Fibroblast of skin of abdomen (primary cell): ENCODE measurements around the gene STKLD1.
A peak's percentile ranks its signal among the peaks of the same experiment; 100 is the strongest.
"Not testable (repeated sequence)": the region's sequence is repeated elsewhere in the genome, so short reads cannot be mapped to it uniquely, and the experiment has no call there.

ENCODE experiments used
- DNase-seq: peaks from one replicate; pipeline ENCODE4 v3.0.0-alpha.2; 2013

The STKLD1 gene

DNA sequence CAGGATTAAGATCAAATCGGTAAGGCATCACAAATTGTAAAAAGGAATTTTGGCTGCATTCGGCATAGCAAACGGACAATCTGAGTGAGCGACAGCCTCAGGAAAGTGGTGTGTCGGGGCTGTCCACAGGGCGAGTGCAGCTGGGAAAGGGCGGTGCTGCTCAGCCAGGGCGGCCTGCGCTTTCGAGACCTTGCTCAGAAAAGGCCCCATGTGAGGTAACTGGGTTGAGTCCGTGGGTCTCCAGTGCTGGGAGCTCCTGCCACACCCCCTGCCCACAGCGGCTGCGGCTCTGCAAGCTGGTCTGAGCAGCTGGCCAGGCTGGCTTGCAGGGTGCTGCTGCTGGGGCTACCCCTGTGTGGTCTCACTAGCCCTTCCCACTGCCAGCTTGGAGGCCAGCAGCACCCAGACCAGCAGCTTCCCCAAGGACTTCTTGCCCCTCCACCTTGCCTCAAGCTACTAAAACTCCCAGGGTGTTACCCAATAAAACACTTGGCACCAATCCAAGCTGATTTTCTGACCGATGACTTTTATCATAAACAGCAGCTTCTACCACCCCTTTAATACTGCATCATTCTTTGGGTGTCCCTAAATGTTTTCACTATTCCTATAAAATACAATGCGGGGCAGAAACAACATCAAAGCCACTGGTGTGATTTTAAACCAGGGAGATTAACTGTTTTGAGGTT, 13.7 kb upstream of the STKLD1 start:
- DNase-seq: no peak

- no peak for DNase-seq
These were observed 9.7 kb upstream of the STKLD1 start for GRCh38 chr9:133366435-133366834.

- no peak for DNase-seq
These were observed 8.9 kb upstream of the STKLD1 start for GRCh38 chr9:133367221-133367620.

DNA sequence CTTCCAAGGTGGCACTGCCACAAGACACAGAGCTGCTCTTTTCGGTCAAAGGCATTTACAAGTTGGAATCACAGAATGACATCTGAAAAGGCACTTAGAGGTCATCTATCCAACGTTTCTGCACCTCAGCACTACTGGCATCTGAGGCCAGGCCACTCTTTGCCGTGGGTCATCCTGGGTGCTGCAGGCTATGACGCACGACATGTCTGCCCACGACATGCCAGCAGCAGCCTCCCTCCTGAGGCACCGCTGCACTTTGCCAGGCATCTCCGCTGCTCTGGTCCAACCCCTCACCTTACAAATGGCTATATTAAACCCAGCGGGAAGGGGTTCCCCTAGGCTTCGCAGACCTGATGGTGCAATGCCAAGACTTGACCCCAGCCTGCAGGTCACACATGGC, 8.4 kb upstream of the STKLD1 start:
- no peak for DNase-seq

- DNase-seq: no peak
These were observed 7.8 kb upstream of the STKLD1 start for GRCh38 chr9:133368249-133368881.

DNA sequence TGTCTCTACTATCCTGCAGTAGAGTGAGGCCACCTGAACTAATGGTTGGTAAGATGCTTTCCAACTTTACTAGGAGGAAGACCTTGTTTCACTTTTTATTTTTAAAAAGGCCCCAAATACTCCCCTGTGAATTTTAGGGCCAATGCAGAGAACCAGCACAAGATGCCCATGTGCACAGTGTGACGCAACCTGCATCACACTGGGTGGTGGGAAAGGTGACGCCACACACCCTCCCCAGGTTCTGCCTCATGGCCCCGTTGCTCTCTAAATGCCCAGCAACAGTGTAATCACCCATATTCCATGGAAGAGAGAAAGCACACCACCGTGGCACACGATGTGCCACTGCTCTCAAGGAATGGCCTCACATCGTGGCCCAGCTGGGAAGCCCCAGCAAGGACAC, 6.7 kb upstream of the STKLD1 start:
- no peak for DNase-seq

GRCh38 chr9:133369933-133370332, 6.2 kb upstream of the STKLD1 start:
- no peak for DNase-seq

DNA sequence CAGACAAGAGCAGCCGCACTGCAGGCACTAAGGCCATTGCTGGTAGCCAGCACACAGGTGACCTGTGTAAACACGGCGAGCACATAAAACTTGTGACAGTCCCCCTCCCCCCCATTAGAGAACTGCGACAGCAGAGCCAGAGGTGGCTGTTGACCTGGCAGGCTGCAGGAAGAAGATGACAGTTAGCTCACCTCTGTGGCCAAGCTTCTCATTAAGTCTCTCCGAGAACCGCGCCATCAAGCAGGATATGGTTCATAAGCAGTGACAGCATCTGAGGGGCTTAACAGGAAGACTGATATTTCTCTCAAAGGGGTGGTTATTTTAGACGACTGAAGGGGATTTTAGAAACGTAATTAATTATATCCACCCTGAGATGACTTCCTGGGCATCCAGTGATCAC, 5.5 kb upstream of the STKLD1 start:
- no peak for DNase-seq

- DNase-seq: no peak
These were observed 4.9 kb upstream of the STKLD1 start for GRCh38 chr9:133371261-133371711.

GRCh38 chr9:133372144-133372543, 4.0 kb upstream of the STKLD1 start:
- no peak for DNase-seq

DNA sequence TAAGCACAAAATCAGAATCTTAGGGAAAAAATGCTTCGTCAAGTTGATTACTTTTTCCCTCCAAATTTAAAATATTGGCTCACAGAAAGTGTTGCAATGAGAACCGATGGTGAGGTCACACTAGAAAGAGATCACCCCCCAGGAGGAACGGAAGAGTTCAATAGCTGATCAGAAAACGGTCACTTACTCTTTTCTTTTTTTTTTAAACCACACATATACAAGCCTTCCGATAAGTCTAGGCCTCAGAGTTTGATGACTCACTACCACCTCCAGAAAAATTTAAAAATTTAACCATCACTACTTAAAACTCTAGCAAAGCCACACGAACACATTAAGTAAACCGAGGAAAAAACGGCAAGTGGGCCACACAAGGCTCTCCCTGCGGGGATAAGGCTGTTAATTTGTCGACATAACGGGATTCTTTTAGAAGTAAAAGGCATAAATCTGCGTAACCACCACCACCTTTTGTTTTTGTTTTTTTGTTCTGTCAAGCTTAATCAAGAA, 1.5 kb upstream of the STKLD1 start:
- peak; percentile 59 for DNase-seq

- peak; percentile 39 for DNase-seq
These were observed 946 bp upstream of the STKLD1 start for GRCh38 chr9:133375116-133375723.

GRCh38 chr9:133377280-133377679, 1.1 kb downstream of the STKLD1 start:
- DNase-seq: not testable (repeated sequence)

- DNase-seq: peak; percentile 57
These were observed 1.6 kb downstream of the STKLD1 start for GRCh38 chr9:133377721-133378216.

DNA sequence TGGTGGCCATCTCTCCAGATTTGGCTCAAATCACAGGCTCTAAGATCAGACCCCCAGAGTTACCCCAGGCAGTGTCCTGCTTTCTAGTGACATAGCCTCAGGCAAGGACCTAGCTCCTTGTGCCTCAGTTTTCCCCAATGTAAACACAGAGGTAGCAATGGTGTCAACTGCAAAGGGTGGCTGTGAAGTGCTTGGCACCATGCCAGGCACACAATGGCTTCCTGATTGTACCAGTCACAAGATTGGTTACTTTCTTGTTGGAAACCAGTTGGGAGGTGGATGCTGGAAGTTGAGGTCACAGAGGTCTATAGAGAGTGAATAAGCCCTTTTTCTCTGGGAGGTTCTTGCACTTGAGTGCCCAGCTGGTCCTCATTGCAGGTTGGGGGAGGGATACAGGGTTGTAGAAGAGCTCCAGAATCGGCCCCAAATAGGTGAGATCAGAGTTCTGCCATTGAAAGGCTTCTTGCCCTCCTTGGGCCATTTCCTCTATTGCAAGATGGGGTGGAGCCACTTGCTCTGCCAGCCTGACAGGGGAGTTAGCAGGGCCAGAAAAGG, 2.3 kb downstream of the STKLD1 start:
- no peak for DNase-seq

GRCh38 chr9:133379153-133380086, 3.3 kb downstream of the STKLD1 start:
- no peak for DNase-seq

DNA sequence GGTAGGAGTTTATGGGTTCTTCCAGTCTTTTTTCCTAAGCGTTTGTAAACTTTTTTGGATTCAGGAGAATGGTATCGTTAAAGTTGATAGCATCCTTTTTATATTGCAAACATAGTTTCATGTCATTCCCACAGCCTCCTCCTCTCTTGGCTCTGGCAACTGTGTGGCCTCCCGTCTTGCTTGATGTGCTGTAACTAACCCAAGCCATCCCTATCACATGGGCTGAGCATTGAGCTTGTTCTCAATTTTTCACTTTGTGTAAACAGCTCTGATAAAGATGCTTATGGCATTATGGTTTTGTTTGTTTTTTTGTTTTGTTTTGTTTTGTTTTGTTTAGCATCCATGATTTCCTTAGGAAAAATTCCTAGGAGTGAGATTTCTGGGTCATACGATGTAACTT, 4.6 kb downstream of the STKLD1 start:
- DNase-seq: no peak

GRCh38 chr9:133382507-133383141, 6.5 kb downstream of the STKLD1 start:
- no peak for DNase-seq

GRCh38 chr9:133383438-133383837, 7.3 kb downstream of the STKLD1 start:
- DNase-seq: no peak

GRCh38 chr9:133384736-133385321, 8.7 kb downstream of the STKLD1 start:
- no peak for DNase-seq

GRCh38 chr9:133385452-133385851, 9.3 kb downstream of the STKLD1 start:
- no peak for DNase-seq
